WTC11 (cell line): Measurements from ENCODE around the gene GOSR1. TPM values are rescaled to one million over a fixed set of nuclear protein-coding genes. Genes with fewer than 3 reads are reported as not detected.

Experiments
- ATAC-seq: fragments of 200-7000 bp; cut with Tn5 transposase; 2 replicates; pipeline ENCODE4 v1.10.0; 2021; ENCODE audit warnings: mild to moderate bottlenecking, moderate library complexity
- CTCF ChIA-PET: fragments of 300-600 bp; sonication (Branson Sonifier 250); formaldehyde crosslinking; loops from one replicate; lab custom pipeline; 2021; ENCODE audit warnings: antibody characterized with exemption; lab: Charles Lee
- POLR2A ChIA-PET: fragments of 350-600 bp; sonication (Branson Sonifier 250); formaldehyde crosslinking; loops from one replicate; lab custom pipeline; 2021; ENCODE audit warnings: antibody characterized with exemption; lab: Charles Lee
- DNase-seq: peaks from one replicate; pipeline ENCODE4 v3.0.0; 2021; ENCODE audit warnings: low spot score
- H3K27ac Mint-ChIP-seq: 2 replicates; pipeline ENCODE4 v1.8.0; 2021; ENCODE audit warnings: mixed read lengths
- H3K27me3 Mint-ChIP-seq: 2 replicates; pipeline ENCODE4 v1.8.0; 2021; ENCODE audit warnings: low read depth, mild to moderate bottlenecking, moderate library complexity, mixed read lengths
- H3K36me3 Mint-ChIP-seq: 2 replicates; pipeline ENCODE4 v1.8.0; 2021; ENCODE audit warnings: mixed read lengths
- H3K4me1 Mint-ChIP-seq: 2 replicates; pipeline ENCODE4 v1.8.0; 2022; ENCODE audit warnings: mixed read lengths
- H3K4me3 Mint-ChIP-seq: 2 replicates; pipeline ENCODE4 v1.8.0; 2021; ENCODE audit warnings: mild to moderate bottlenecking, moderate library complexity, mixed read lengths
- H3K9me3 Mint-ChIP-seq: 2 replicates; pipeline ENCODE4 v1.8.0; 2021; ENCODE audit warnings: mixed read lengths
- CREB1 ChIP-seq: sonication (generic); formaldehyde crosslinking; IDR thresholded peaks from 2 replicates; pipeline ENCODE4 v1.8.0; 2023; ENCODE audit warnings: mild to moderate bottlenecking, missing genetic modification reagents
- ELF4 ChIP-seq: sonication (generic); formaldehyde crosslinking; IDR thresholded peaks from 2 replicates; pipeline ENCODE4 v1.8.1; 2022; ENCODE audit warnings: low read depth, mild to moderate bottlenecking, moderate library complexity, missing genetic modification reagents
- EMX1 ChIP-seq: fragments of 250-450 bp; sonication (Bioruptor Pico); IDR thresholded peaks from 2 replicates; pipeline ENCODE4 v1.8.0; 2021; ENCODE audit warnings: mild to moderate bottlenecking
- FOXJ3 ChIP-seq: sonication (generic); formaldehyde crosslinking; IDR thresholded peaks from 2 replicates; pipeline ENCODE4 v1.9.0; 2021; ENCODE audit warnings: missing genetic modification reagents, mild to moderate bottlenecking, borderline replicate concordance
- FOXP1 ChIP-seq: sonication (generic); formaldehyde crosslinking; IDR thresholded peaks from 2 replicates; pipeline ENCODE4 v1.8.0; 2022; ENCODE audit warnings: missing genetic modification reagents, mild to moderate bottlenecking, moderate library complexity, borderline replicate concordance
- JUN ChIP-seq: sonication (generic); formaldehyde crosslinking; IDR thresholded peaks from 2 replicates; pipeline ENCODE4 v1.8.0; 2023; ENCODE audit warnings: mild to moderate bottlenecking, missing genetic modification reagents
- NFYB ChIP-seq: sonication (generic); formaldehyde crosslinking; conservative IDR thresholded peaks from 2 replicates; pipeline ENCODE4 v1.8.0; 2022; ENCODE audit warnings: low read depth, missing genetic modification reagents
- SP1 ChIP-seq: sonication (generic); formaldehyde crosslinking; conservative IDR thresholded peaks from 2 replicates; pipeline ENCODE4 v1.8.1; 2022; ENCODE audit warnings: missing genetic modification reagents
- TP53 ChIP-seq: sonication (generic); formaldehyde crosslinking; IDR thresholded peaks from 2 replicates; pipeline ENCODE4 v1.8.1; 2023; ENCODE audit warnings: mild to moderate bottlenecking, missing genetic modification reagents
- ZBTB21 ChIP-seq: sonication (generic); formaldehyde crosslinking; IDR thresholded peaks from 2 replicates; pipeline ENCODE4 v1.8.1; 2023; ENCODE audit warnings: mild to moderate bottlenecking, missing genetic modification reagents, borderline replicate concordance
- ZNF416 ChIP-seq: fragments of 250-450 bp; sonication (Bioruptor Pico); IDR thresholded peaks from 2 replicates; pipeline ENCODE4 v1.9.0; 2021; ENCODE audit warnings: mild to moderate bottlenecking, inconsistent platforms
- total RNA-seq: library from RNA; stranded (reverse); gene quantifications from 3 replicates; pipeline ENCODE4 v1.2.3, GENCODE V29; 2021
- TF ChIP-seq, protein P1 (sequence below): fragments of 250-450 bp; sonication (Bioruptor Pico); IDR thresholded peaks from 2 replicates; pipeline ENCODE4 v1.9.0; 2021; ENCODE audit warnings: mild to moderate bottlenecking
- TF ChIP-seq, protein P2 (sequence below): sonication (generic); formaldehyde crosslinking; IDR thresholded peaks from 2 replicates; pipeline ENCODE4 v1.8.1; 2022; ENCODE audit warnings: low read depth, mild to moderate bottlenecking, moderate library complexity, missing genetic modification reagents, borderline replicate concordance
- TF ChIP-seq, protein P3 (sequence below): sonication (generic); formaldehyde crosslinking; IDR thresholded peaks from 2 replicates; pipeline ENCODE4 v1.8.0; 2022; ENCODE audit warnings: missing genetic modification reagents
- TF ChIP-seq, protein P4 (sequence below): sonication (generic); formaldehyde crosslinking; IDR thresholded peaks from 2 replicates; pipeline ENCODE4 v1.8.1; 2022; ENCODE audit warnings: mild to moderate bottlenecking, moderate library complexity, missing genetic modification reagents
- TF ChIP-seq, protein P5 (sequence below): fragments of 250-450 bp; sonication (Bioruptor Pico); IDR thresholded peaks from 2 replicates; pipeline ENCODE4 v2.1.2; 2022; ENCODE audit warnings: mild to moderate bottlenecking, moderate library complexity
- TF ChIP-seq, protein P6 (sequence below): sonication (generic); formaldehyde crosslinking; IDR thresholded peaks from 2 replicates; pipeline ENCODE4 v1.8.1; 2022; ENCODE audit warnings: mild to moderate bottlenecking, missing genetic modification reagents, moderate library complexity, borderline replicate concordance
- TF ChIP-seq, protein P7 (sequence below): sonication (generic); formaldehyde crosslinking; IDR thresholded peaks from 2 replicates; pipeline ENCODE4 v1.8.0; 2023; ENCODE audit warnings: missing genetic modification reagents
- TF ChIP-seq, protein P8 (sequence below): sonication (generic); formaldehyde crosslinking; IDR thresholded peaks from 2 replicates; pipeline ENCODE4 v1.8.1; 2023; ENCODE audit warnings: mild to moderate bottlenecking, moderate library complexity, missing genetic modification reagents

GOSR1 gene
- total RNA-seq, 1 experiment from 2014 or later = 37.4 TPM

DNA sequence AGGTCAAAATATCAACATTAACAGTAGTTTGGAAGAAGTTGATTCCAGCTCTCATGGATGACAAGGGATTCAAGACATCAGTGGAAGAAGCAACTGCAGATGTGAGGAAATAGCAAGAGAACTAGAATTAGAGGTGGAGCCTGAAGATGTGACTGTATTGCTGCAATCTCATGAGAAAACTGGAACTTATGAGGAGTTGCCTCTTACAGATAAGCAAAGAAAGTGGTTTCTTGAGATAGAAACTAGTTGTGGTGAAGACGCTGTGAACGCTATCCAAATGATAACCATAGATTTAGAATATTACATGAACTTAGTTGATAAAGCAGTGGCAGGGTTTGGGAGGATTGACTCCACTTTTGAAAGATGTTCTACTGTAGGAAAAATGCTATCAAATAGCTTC lies 67.8 kb downstream of the GOSR1 start:
- no peak for DNase-seq
- 0 out of 2 replicates have a peak, but pooled peaks cover 3% of the 10 kb centered on the region for H3K4me1 Mint-ChIP-seq
- no peaks in the 10 kb centered on the region for H3K9me3 Mint-ChIP-seq
- no peak for ATAC-seq
- no peak overlapping the region for H3K27ac Mint-ChIP-seq
- ChIA-PET CTCF (interaction anchor here (0.6 to 1.4 kb wide), 2 partner anchors 10 to 148 kb away, joined by 3 to 5 read pairs; no protein-coding TSS in a partner anchor), POLR2A (no interaction called here)
- H3K4me3 Mint-ChIP-seq = no peak overlapping the region
- no peaks in the 10 kb centered on the region for H3K27me3 Mint-ChIP-seq
- TF ChIP-seq TP53 (CRISPR knock-in tag) (no peak), ZNF416 (CRISPR knock-in tag) (no peak), FOXJ3 (no peak), SP1 (CRISPR knock-in tag) (no peak), ZBTB21 (CRISPR knock-in tag) (no peak), EMX1 (CRISPR knock-in tag) (no peak), NFYB (CRISPR knock-in tag) (no peak), FOXP1 (CRISPR knock-in tag) (no peak), CREB1 (CRISPR knock-in tag) (no peak), ELF4 (CRISPR knock-in tag) (no peak), JUN (CRISPR knock-in tag) (no peak)
- TF ChIP-seq, protein P1, sequence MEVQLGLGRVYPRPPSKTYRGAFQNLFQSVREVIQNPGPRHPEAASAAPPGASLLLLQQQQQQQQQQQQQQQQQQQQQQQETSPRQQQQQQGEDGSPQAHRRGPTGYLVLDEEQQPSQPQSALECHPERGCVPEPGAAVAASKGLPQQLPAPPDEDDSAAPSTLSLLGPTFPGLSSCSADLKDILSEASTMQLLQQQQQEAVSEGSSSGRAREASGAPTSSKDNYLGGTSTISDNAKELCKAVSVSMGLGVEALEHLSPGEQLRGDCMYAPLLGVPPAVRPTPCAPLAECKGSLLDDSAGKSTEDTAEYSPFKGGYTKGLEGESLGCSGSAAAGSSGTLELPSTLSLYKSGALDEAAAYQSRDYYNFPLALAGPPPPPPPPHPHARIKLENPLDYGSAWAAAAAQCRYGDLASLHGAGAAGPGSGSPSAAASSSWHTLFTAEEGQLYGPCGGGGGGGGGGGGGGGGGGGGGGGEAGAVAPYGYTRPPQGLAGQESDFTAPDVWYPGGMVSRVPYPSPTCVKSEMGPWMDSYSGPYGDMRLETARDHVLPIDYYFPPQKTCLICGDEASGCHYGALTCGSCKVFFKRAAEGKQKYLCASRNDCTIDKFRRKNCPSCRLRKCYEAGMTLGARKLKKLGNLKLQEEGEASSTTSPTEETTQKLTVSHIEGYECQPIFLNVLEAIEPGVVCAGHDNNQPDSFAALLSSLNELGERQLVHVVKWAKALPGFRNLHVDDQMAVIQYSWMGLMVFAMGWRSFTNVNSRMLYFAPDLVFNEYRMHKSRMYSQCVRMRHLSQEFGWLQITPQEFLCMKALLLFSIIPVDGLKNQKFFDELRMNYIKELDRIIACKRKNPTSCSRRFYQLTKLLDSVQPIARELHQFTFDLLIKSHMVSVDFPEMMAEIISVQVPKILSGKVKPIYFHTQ (CRISPR knock-in tag) = no peak
- TF ChIP-seq, protein P2, sequence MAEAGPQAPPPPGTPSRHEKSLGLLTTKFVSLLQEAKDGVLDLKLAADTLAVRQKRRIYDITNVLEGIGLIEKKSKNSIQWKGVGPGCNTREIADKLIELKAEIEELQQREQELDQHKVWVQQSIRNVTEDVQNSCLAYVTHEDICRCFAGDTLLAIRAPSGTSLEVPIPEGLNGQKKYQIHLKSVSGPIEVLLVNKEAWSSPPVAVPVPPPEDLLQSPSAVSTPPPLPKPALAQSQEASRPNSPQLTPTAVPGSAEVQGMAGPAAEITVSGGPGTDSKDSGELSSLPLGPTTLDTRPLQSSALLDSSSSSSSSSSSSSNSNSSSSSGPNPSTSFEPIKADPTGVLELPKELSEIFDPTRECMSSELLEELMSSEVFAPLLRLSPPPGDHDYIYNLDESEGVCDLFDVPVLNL = no peak
- TF ChIP-seq, protein P3, sequence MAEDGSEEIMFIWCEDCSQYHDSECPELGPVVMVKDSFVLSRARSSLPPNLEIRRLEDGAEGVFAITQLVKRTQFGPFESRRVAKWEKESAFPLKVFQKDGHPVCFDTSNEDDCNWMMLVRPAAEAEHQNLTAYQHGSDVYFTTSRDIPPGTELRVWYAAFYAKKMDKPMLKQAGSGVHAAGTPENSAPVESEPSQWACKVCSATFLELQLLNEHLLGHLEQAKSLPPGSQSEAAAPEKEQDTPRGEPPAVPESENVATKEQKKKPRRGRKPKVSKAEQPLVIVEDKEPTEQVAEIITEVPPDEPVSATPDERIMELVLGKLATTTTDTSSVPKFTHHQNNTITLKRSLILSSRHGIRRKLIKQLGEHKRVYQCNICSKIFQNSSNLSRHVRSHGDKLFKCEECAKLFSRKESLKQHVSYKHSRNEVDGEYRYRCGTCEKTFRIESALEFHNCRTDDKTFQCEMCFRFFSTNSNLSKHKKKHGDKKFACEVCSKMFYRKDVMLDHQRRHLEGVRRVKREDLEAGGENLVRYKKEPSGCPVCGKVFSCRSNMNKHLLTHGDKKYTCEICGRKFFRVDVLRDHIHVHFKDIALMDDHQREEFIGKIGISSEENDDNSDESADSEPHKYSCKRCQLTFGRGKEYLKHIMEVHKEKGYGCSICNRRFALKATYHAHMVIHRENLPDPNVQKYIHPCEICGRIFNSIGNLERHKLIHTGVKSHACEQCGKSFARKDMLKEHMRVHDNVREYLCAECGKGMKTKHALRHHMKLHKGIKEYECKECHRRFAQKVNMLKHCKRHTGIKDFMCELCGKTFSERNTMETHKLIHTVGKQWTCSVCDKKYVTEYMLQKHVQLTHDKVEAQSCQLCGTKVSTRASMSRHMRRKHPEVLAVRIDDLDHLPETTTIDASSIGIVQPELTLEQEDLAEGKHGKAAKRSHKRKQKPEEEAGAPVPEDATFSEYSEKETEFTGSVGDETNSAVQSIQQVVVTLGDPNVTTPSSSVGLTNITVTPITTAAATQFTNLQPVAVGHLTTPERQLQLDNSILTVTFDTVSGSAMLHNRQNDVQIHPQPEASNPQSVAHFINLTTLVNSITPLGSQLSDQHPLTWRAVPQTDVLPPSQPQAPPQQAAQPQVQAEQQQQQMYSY = no peak
- TF ChIP-seq, protein P4, sequence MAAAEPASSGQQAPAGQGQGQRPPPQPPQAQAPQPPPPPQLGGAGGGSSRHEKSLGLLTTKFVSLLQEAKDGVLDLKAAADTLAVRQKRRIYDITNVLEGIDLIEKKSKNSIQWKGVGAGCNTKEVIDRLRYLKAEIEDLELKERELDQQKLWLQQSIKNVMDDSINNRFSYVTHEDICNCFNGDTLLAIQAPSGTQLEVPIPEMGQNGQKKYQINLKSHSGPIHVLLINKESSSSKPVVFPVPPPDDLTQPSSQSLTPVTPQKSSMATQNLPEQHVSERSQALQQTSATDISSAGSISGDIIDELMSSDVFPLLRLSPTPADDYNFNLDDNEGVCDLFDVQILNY (CRISPR knock-in tag) = no peak
- TF ChIP-seq, protein P5, sequence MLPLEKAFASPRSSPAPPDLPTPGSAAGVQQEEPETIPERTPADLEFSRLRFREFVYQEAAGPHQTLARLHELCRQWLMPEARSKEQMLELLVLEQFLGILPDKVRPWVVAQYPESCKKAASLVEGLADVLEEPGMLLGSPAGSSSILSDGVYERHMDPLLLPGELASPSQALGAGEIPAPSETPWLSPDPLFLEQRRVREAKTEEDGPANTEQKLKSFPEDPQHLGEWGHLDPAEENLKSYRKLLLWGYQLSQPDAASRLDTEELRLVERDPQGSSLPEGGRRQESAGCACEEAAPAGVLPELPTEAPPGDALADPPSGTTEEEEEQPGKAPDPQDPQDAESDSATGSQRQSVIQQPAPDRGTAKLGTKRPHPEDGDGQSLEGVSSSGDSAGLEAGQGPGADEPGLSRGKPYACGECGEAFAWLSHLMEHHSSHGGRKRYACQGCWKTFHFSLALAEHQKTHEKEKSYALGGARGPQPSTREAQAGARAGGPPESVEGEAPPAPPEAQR = no peak
- TF ChIP-seq, protein P6, sequence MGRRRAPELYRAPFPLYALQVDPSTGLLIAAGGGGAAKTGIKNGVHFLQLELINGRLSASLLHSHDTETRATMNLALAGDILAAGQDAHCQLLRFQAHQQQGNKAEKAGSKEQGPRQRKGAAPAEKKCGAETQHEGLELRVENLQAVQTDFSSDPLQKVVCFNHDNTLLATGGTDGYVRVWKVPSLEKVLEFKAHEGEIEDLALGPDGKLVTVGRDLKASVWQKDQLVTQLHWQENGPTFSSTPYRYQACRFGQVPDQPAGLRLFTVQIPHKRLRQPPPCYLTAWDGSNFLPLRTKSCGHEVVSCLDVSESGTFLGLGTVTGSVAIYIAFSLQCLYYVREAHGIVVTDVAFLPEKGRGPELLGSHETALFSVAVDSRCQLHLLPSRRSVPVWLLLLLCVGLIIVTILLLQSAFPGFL (CRISPR knock-in tag) = no peak
- TF ChIP-seq, protein P7, sequence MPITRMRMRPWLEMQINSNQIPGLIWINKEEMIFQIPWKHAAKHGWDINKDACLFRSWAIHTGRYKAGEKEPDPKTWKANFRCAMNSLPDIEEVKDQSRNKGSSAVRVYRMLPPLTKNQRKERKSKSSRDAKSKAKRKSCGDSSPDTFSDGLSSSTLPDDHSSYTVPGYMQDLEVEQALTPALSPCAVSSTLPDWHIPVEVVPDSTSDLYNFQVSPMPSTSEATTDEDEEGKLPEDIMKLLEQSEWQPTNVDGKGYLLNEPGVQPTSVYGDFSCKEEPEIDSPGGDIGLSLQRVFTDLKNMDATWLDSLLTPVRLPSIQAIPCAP = no peak
- TF ChIP-seq, protein P8, sequence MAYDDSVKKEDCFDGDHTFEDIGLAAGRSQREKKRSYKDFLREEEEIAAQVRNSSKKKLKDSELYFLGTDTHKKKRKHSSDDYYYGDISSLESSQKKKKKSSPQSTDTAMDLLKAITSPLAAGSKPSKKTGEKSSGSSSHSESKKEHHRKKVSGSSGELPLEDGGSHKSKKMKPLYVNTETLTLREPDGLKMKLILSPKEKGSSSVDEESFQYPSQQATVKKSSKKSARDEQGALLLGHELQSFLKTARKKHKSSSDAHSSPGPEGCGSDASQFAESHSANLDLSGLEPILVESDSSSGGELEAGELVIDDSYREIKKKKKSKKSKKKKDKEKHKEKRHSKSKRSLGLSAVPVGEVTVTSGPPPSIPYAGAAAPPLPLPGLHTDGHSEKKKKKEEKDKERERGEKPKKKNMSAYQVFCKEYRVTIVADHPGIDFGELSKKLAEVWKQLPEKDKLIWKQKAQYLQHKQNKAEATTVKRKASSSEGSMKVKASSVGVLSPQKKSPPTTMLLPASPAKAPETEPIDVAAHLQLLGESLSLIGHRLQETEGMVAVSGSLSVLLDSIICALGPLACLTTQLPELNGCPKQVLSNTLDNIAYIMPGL (CRISPR knock-in tag) = no peak
- no peaks in the 10 kb centered on the region for H3K36me3 Mint-ChIP-seq
